Central memory CD8-positive, alpha-beta T cell (primary cell): Measurements from ENCODE around the gene HDAC7.
"Not testable (repeated sequence)": the region's sequence is repeated elsewhere in the genome, so short reads cannot be mapped to it uniquely, and the experiment has no call there.

Experiments
- ATAC-seq: fragments of 150-1000 bp; cut with Tn5 transposase; replicated peaks from 2 replicates; pipeline ENCODE4 v1.10.0; 2022; ENCODE audit warnings: mild to moderate bottlenecking, moderate FRiP score, moderate number of reproducible peaks; ENCODE audit not compliant: poor library complexity, severe bottlenecking; ENCODE audit errors: extremely low read depth
- DNase-seq, 2 donors: peaks; one replicate each; pipeline ENCODE4 v3.0.0; 2021; ENCODE audit warnings: low spot score in 2 of 2
- H3K27ac Mint-ChIP-seq: one replicate; pipeline ENCODE4 v1.8.0; 2022; ENCODE audit warnings: low read depth, mild to moderate bottlenecking, moderate library complexity, mixed read lengths
- H3K27me3 Mint-ChIP-seq: one replicate; pipeline ENCODE4 v1.8.0; 2022; ENCODE audit warnings: mixed read lengths
- H3K36me3 Mint-ChIP-seq: one replicate; pipeline ENCODE4 v1.8.0; 2022; ENCODE audit warnings: mild to moderate bottlenecking, moderate library complexity, mixed read lengths; ENCODE audit not compliant: insufficient read depth
- H3K4me1 Mint-ChIP-seq: one replicate; pipeline ENCODE4 v1.8.0; 2022; ENCODE audit warnings: mixed read lengths
- H3K4me3 Mint-ChIP-seq: one replicate; pipeline ENCODE4 v1.8.0; 2022; ENCODE audit warnings: mild to moderate bottlenecking, moderate library complexity, mixed read lengths
- H3K9me3 Mint-ChIP-seq: one replicate; pipeline ENCODE4 v1.8.0; 2022; ENCODE audit warnings: mixed read lengths

Gene HDAC7

GRCh38 chr12:47821346-47821706, 1.6 kb upstream of the HDAC7 start:
- H3K4me3 Mint-ChIP-seq = peak overlapping the region; percentile 81
- ATAC-seq (no peak), DNase-seq (no peak)
- H3K27me3 Mint-ChIP-seq = no peaks in the 10 kb centered on the region
- no peaks in the 10 kb centered on the region for H3K9me3 Mint-ChIP-seq
- H3K27ac Mint-ChIP-seq = peak overlapping the region; percentile 88
- H3K4me1 Mint-ChIP-seq = peaks cover 80% of the 10 kb centered on the region
- H3K36me3 Mint-ChIP-seq = peaks cover 10% of the 10 kb centered on the region

- Mint-ChIP-seq H3K4me3 (peak overlapping the region; percentile 81), H3K36me3 (peaks cover 10% of the 10 kb centered on the region), H3K27ac (peak overlapping the region; percentile 88), H3K9me3 (no peaks in the 10 kb centered on the region), H3K4me1 (peaks cover 84% of the 10 kb centered on the region), H3K27me3 (no peaks in the 10 kb centered on the region)
- ATAC-seq (no peak), DNase-seq (no peak)
Measured at GRCh38 chr12:47820631-47821345, 1.1 kb upstream of the HDAC7 start.

- Mint-ChIP-seq H3K4me1 (peaks cover 84% of the 10 kb centered on the region), H3K27me3 (no peaks in the 10 kb centered on the region), H3K4me3 (peak overlapping the region; percentile 97), H3K9me3 (no peaks in the 10 kb centered on the region), H3K27ac (peak overlapping the region; percentile 89), H3K36me3 (peaks cover 12% of the 10 kb centered on the region)
- peak; percentile 13 for ATAC-seq
- no peak for DNase-seq
Measured at GRCh38 chr12:47819138-47819895, 386 bp downstream of the HDAC7 start.

GRCh38 chr12:47818467-47819137, 1.1 kb downstream of the HDAC7 start:
- H3K4me3 Mint-ChIP-seq = peak overlapping the region; percentile 97
- no peaks in the 10 kb centered on the region for H3K27me3 Mint-ChIP-seq
- peak; percentile 10 for ATAC-seq

GRCh38 chr12:47818007-47818376, 1.7 kb downstream of the HDAC7 start:
- DNase-seq (no peak), ATAC-seq (no peak)
- peak overlapping the region; percentile 89 for H3K27ac Mint-ChIP-seq
- H3K9me3 Mint-ChIP-seq = no peaks in the 10 kb centered on the region
- peak overlapping the region; percentile 97 for H3K4me3 Mint-ChIP-seq
- peaks cover 84% of the 10 kb centered on the region for H3K4me1 Mint-ChIP-seq
- peaks cover 12% of the 10 kb centered on the region for H3K36me3 Mint-ChIP-seq
- H3K27me3 Mint-ChIP-seq = no peaks in the 10 kb centered on the region

More at GRCh38 chr12:47818467-47819137, 1.1 kb downstream of the HDAC7 start:
- Mint-ChIP-seq H3K4me1 (peaks cover 84% of the 10 kb centered on the region), H3K36me3 (peaks cover 12% of the 10 kb centered on the region), H3K9me3 (no peaks in the 10 kb centered on the region), H3K27ac (peak overlapping the region; percentile 89)
- DNase-seq = no peak

- Mint-ChIP-seq H3K36me3 (peaks cover 12% of the 10 kb centered on the region), H3K4me3 (peak overlapping the region; percentile 97), H3K4me1 (peaks cover 84% of the 10 kb centered on the region), H3K27ac (peak overlapping the region; percentile 89), H3K27me3 (no peaks in the 10 kb centered on the region), H3K9me3 (no peaks in the 10 kb centered on the region)
- ATAC-seq = no peak
- DNase-seq = no peak
Measured at GRCh38 chr12:47817272-47818006, 2.3 kb downstream of the HDAC7 start.

- no peak for DNase-seq
- H3K27ac Mint-ChIP-seq = peak overlapping the region; percentile 89
- peak overlapping the region; percentile 97 for H3K4me3 Mint-ChIP-seq
- H3K9me3 Mint-ChIP-seq = no peaks in the 10 kb centered on the region
- ATAC-seq = no peak
- H3K36me3 Mint-ChIP-seq = peaks cover 12% of the 10 kb centered on the region
- no peaks in the 10 kb centered on the region for H3K27me3 Mint-ChIP-seq
- peaks cover 85% of the 10 kb centered on the region for H3K4me1 Mint-ChIP-seq
Measured at GRCh38 chr12:47816403-47817271, 3.1 kb downstream of the HDAC7 start.

GRCh38 chr12:47815447-47815846, 4.3 kb downstream of the HDAC7 start:
- peaks cover 85% of the 10 kb centered on the region for H3K4me1 Mint-ChIP-seq
- H3K4me3 Mint-ChIP-seq, DNase-seq, H3K9me3 Mint-ChIP-seq, H3K27me3 Mint-ChIP-seq, ATAC-seq, H3K36me3 Mint-ChIP-seq: not testable (repeated sequence)
- H3K27ac Mint-ChIP-seq = peak overlapping the region; percentile 89

- ATAC-seq (no peak), DNase-seq (no peak)
- Mint-ChIP-seq H3K27ac (peak overlapping the region; percentile 84), H3K9me3 (no peaks in the 10 kb centered on the region), H3K36me3 (peaks cover 7% of the 10 kb centered on the region), H3K27me3 (no peaks in the 10 kb centered on the region), H3K4me1 (peaks cover 84% of the 10 kb centered on the region), H3K4me3 (peak overlapping the region; percentile 84)
Measured at GRCh38 chr12:47814539-47815170, 5.0 kb downstream of the HDAC7 start.

GRCh38 chr12:47813511-47814196, 6.0 kb downstream of the HDAC7 start:
- no peaks in the 10 kb centered on the region for H3K27me3 Mint-ChIP-seq
- no peak for ATAC-seq

More at GRCh38 chr12:47813511-47814196, 6.0 kb downstream of the HDAC7 start:
- Mint-ChIP-seq H3K4me3 (peak overlapping the region; percentile 84), H3K36me3 (peaks cover 7% of the 10 kb centered on the region), H3K4me1 (peaks cover 89% of the 10 kb centered on the region), H3K9me3 (no peaks in the 10 kb centered on the region), H3K27ac (peak overlapping the region; percentile 84)
- no peak for DNase-seq
